Prostate gland (tissue), 2 donors: ENCODE results near the gene CYP46A1. TPM values are rescaled to one million over a fixed set of nuclear protein-coding genes. Genes with fewer than 3 reads are reported as not detected.

Experiments used
- DNase-seq: peaks from one replicate; pipeline ENCODE4 v3.0.0-alpha.2; 2019; ENCODE audit warnings: low spot score
- H3K27ac ChIP-seq, 2 donors: fragments of 200-600 bp; sonication (generic); 2 replicates each; pipeline ENCODE4 v1.5.1; 2017 to 2019
- H3K27me3 ChIP-seq: fragments of 200-600 bp; sonication (generic); replicated peaks from 2 replicates; pipeline ENCODE4 v1.5.1; 2019; ENCODE audit not compliant: insufficient read depth
- H3K36me3 ChIP-seq, 2 donors: fragments of 200-600 bp; sonication (generic); 1 replicate in 1 of 2; 2 replicates in 1 of 2; pipeline versions ENCODE4 v1.5.1 to v1.8.1; 2017 to 2019
- H3K4me1 ChIP-seq: fragments of 200-600 bp; sonication (generic); replicated peaks from 2 replicates; pipeline ENCODE4 v1.5.1; 2019
- H3K4me3 ChIP-seq, 2 donors: fragments of 200-600 bp; sonication (generic); 2 replicates each; pipeline ENCODE4 v1.5.1; 2017 to 2019
- H3K9me3 ChIP-seq: fragments of 200-600 bp; sonication (generic); 2 replicates; pipeline ENCODE4 v1.5.1; 2017
- POLR2A ChIP-seq: fragments of 450-650 bp; IDR thresholded peaks from one replicate; pipeline ENCODE4 v1.6.1; 2016; ENCODE audit warnings: antibody characterized with exemption, mild to moderate bottlenecking
- POLR2AphosphoS5 ChIP-seq: sonication (generic); formaldehyde crosslinking; IDR thresholded peaks from one replicate; pipeline ENCODE4 v1.6.1; 2017; ENCODE audit warnings: antibody characterized with exemption
- WGBS: methylation state at CpG from one replicate; pipeline ENCODE4 v1.1.5; 2018; 5-methylcytosine and 5-hydroxymethylcytosine counted together
- intact Hi-C: fragments of 100-400 bp; cut with DNase I; formaldehyde crosslinking; loops from one replicate; pipeline ENCODE4 v1.14.2; 2022
- total RNA-seq, 2 donors: library from RNA; depleted of rRNA; stranded (reverse); fragments of >200 nt; gene quantifications; one replicate each; pipeline ENCODE4 v1.1.0, GENCODE V29; 2016
- TF ChIP-seq, protein P1 (sequence below), 4 experiments: fragments of 200-600 bp in 2 of 4; fragments of 450-650 bp in 2 of 4; sonication (generic) in 2 of 4; IDR thresholded peaks; 1 replicate in 3 of 4; 2 replicates in 1 of 4; pipeline ENCODE4 v1.5.1; 2016 to 2019; ENCODE audit warnings: antibody characterized with exemption in 4 of 4, mild to moderate bottlenecking in 2 of 4, moderate library complexity in 2 of 4

CYP46A1 gene
- total RNA-seq, 2 donors from 2014 or later: 0.46 to 6.5 TPM

DNA sequence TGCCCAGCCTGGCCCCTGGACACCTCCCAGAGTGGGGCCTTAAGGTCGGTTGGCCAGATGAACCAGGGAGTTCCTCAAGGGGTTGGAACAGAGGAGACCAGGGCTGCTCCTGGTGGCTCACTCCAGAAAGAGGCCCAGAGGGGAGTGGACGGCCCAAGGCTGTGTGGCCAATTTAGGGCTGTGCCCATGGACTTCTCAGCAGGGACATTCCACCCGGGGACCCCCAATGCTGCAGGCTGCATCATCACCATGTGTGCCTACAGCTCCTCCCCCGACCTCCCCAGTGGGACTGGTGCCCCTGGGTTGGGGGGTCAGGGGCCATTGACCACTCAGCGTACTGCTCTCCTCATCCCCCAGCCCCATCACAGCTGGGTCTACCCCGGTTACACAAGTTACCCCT is 17.6 kb upstream of the CYP46A1 start:
- H3K9me3 ChIP-seq: no peaks in the 10 kb centered on the region
- H3K27ac ChIP-seq: no peak overlapping the region
- H3K27me3 ChIP-seq: no peaks in the 10 kb centered on the region
- H3K4me1 ChIP-seq: no peaks in the 10 kb centered on the region
- no peak for DNase-seq
- 63% methylated on average over 6 of the region's 6 CpGs for WGBS
- TF ChIP-seq, protein P1, sequence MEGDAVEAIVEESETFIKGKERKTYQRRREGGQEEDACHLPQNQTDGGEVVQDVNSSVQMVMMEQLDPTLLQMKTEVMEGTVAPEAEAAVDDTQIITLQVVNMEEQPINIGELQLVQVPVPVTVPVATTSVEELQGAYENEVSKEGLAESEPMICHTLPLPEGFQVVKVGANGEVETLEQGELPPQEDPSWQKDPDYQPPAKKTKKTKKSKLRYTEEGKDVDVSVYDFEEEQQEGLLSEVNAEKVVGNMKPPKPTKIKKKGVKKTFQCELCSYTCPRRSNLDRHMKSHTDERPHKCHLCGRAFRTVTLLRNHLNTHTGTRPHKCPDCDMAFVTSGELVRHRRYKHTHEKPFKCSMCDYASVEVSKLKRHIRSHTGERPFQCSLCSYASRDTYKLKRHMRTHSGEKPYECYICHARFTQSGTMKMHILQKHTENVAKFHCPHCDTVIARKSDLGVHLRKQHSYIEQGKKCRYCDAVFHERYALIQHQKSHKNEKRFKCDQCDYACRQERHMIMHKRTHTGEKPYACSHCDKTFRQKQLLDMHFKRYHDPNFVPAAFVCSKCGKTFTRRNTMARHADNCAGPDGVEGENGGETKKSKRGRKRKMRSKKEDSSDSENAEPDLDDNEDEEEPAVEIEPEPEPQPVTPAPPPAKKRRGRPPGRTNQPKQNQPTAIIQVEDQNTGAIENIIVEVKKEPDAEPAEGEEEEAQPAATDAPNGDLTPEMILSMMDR (IDR thresholded peaks at IDR 0.05): no peak
- TF ChIP-seq POLR2A (no peak), POLR2AphosphoS5 (no peak)
- no peak overlapping the region for H3K4me3 ChIP-seq
- intact Hi-C loops: no loop called here
- H3K36me3 ChIP-seq: no peaks in the 10 kb centered on the region

DNA sequence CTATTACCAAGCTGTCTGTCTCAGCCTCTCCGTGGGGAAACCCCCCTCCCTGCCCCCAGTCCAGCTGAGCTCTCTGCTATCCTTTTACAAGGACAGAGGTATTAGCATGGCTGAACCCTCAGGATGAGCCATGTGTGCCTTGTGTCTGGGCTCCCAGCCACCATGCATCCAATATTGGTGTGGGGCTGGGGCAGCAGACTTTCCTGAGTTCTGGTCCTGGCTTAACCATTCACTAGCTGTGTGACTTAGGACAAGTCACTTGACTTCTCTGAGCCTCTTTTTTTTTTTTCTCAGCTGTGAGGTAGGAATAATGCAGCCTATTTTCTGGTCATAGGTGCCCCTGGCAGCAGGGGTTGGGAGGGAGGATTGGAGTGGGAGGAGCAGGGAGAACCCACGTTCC is 17.1 kb upstream of the CYP46A1 start:
- no peaks in the 10 kb centered on the region for H3K9me3 ChIP-seq
- H3K4me3 ChIP-seq: no peak overlapping the region
- DNase-seq: no peak
- TF ChIP-seq, protein P1 (IDR thresholded peaks at IDR 0.05): no peak
- TF ChIP-seq POLR2A (no peak), POLR2AphosphoS5 (no peak)
- no peak overlapping the region for H3K27ac ChIP-seq
- no peaks in the 10 kb centered on the region for H3K36me3 ChIP-seq
- intact Hi-C loops: no loop called here
- no peaks in the 10 kb centered on the region for H3K27me3 ChIP-seq
- 59% methylated on average over 2 of the region's 2 CpGs for WGBS
- H3K4me1 ChIP-seq: no peaks in the 10 kb centered on the region

DNA sequence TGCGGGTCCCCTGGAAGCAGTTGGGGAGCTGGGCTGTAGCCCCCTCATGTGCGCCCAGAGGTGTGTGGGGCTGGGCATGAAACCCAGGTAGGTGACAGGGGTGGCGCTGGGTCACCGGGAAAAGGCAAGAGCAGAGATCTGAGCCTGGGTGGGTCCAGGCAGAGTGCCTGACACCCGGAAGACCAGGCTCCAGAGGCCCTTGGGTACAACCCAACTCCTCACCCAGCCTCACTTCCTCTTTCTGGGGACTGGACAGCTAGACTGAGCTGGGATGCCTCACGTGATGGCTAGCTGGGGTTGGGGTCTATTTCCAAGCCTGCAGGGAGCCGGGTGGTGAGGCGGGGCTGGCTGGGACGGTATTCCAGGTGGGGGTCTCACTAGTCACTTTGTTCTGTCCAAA is 16.3 kb upstream of the CYP46A1 start:
- no peak for TF ChIP-seq POLR2A
- TF ChIP-seq POLR2AphosphoS5: no peak
- TF ChIP-seq, protein P1 (IDR thresholded peaks at IDR 0.05): no peak
- Histone ChIP-seq H3K27ac (no peak overlapping the region), H3K4me1 (no peaks in the 10 kb centered on the region), H3K4me3 (no peak overlapping the region), H3K27me3 (no peaks in the 10 kb centered on the region), H3K9me3 (no peaks in the 10 kb centered on the region), H3K36me3 (no peaks in the 10 kb centered on the region)
- 85% methylated on average over 9 of the region's 9 CpGs for WGBS
- intact Hi-C loops: no loop called here
- no peak for DNase-seq

DNA sequence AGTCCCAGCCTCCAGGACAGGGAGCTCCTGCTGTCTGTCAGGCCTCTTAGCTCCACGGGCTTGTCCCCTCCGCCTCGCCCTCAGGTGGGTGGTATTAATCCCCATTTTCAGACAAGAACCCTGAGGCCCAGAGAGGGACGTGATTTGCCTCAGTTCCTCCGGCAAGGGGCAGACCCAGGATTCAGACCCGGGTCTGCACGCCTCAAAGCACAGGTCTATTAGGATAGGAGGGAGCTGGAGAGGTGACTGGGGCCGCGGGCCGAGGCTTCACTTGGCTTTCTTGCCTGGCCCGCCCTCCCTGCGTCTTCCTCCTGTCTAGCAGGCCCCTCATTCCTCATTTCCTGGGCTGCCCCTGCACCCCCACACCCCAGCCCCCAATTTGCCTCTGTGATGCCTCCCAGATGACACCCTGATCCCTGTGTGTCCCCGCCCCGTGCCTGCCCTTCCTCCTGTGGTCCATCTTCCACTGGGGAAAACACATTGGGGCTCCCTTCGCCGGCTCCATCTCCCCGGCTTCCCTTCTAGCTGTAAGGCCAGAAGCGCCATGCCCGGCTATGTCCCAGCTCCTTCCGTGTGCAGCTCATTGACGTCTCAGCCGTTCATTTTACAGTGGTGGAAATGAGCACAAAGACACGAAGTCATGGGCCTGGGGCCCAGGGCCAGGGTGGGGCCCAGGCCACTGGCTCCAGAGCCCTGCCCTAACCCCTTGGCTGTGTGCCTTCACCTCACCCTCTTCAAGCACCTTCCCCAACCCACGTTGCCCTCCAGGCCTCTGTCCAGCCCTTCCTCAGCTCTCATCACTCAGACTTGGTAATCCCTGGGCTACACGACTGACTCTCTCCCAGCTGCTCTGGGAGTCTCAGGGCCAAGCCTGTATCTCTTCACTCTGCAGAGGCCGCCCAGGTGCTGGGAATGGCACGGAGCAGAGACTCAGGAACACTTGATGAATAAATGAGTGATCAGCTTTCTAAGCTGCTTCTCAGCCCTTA is 15.5 kb upstream of the CYP46A1 start:
- TF ChIP-seq POLR2A (no peak), POLR2AphosphoS5 (no peak)
- TF ChIP-seq, protein P1 (IDR thresholded peaks at IDR 0.05): no peak
- 86% methylated on average over 26 of the region's 27 CpGs for WGBS
- H3K27me3 ChIP-seq: no peaks in the 10 kb centered on the region
- intact Hi-C loops: no loop called here
- no peak overlapping the region for H3K27ac ChIP-seq
- H3K9me3 ChIP-seq: no peaks in the 10 kb centered on the region
- H3K4me1 ChIP-seq: no peaks in the 10 kb centered on the region
- H3K36me3 ChIP-seq: no peaks in the 10 kb centered on the region
- H3K4me3 ChIP-seq: no peak overlapping the region
- no peak for DNase-seq
